GM13977 (cell line): ENCODE data around the gene ATP8B4.

Source experiments
- DNase-seq: peaks from one replicate; pipeline ENCODE4 v3.0.0; 2012; ENCODE audit warnings: low spot score
- in situ Hi-C: fragments of 300-500 bp; cut with MboI; formaldehyde crosslinking; loops from one replicate; pipeline ENCODE4 v1.12.0; 2022; ENCODE audit warnings: low sequenced_read_pairs, low pct_unique_long_range_greater_than_20kb, mixed read lengths, inconsistent platforms; ENCODE audit not compliant: unreplicated experiment
- TF ChIP-seq, protein P1 (sequence below): IDR thresholded peaks from 2 replicates; pipeline ENCODE4 v1.5.1; 2012; ENCODE audit warnings: mild to moderate bottlenecking, control low read depth; ENCODE audit not compliant: insufficient read depth; ENCODE audit errors: extremely low read depth, missing control alignments

Gene ATP8B4

DNA sequence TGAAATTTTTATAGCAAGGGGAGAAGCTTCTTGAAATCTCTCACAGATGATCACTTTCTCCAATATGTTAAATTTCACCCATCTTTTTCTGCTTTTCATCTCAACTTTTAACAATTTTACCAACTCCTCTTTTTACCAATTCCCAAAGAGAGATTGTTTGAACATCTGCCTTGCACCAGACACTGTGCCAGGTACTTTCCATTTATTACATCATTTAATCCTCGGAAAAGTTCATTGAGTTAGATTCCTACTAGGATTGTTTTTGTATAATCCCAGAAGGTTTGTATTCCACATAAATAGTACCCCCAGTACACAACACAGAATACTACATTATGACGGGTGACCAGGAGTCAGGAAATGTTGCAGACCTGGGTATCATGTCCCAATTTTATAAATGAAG is 74.1 kb downstream of the ATP8B4 start:
- in situ Hi-C loops = no loop called here
- TF ChIP-seq, protein P1, sequence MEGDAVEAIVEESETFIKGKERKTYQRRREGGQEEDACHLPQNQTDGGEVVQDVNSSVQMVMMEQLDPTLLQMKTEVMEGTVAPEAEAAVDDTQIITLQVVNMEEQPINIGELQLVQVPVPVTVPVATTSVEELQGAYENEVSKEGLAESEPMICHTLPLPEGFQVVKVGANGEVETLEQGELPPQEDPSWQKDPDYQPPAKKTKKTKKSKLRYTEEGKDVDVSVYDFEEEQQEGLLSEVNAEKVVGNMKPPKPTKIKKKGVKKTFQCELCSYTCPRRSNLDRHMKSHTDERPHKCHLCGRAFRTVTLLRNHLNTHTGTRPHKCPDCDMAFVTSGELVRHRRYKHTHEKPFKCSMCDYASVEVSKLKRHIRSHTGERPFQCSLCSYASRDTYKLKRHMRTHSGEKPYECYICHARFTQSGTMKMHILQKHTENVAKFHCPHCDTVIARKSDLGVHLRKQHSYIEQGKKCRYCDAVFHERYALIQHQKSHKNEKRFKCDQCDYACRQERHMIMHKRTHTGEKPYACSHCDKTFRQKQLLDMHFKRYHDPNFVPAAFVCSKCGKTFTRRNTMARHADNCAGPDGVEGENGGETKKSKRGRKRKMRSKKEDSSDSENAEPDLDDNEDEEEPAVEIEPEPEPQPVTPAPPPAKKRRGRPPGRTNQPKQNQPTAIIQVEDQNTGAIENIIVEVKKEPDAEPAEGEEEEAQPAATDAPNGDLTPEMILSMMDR = no peak

DNA sequence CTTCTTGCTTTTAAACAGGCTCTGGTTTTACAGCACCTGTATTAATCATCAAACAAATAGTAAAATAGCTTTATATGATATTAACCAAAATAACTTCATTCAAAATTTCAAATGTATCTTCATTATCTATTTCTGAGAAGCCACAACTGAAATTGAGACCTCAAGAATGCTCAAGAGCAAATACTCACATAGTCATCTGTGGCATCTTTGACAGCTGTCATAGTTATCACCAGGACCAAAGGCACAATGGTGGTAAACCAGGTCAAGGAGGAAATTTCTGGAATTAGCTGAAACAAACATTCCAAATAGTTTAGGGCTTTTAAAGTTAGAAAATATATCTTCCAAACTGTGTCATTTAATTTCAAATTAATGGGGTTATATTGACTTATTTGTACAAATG is 74.6 kb downstream of the ATP8B4 start:
- in situ Hi-C loops = no loop called here
- TF ChIP-seq, protein P1 = no peak
- no peak for DNase-seq

More for the DNA sequence above, 74.1 kb downstream of the ATP8B4 start:
- no peak for DNase-seq

DNA sequence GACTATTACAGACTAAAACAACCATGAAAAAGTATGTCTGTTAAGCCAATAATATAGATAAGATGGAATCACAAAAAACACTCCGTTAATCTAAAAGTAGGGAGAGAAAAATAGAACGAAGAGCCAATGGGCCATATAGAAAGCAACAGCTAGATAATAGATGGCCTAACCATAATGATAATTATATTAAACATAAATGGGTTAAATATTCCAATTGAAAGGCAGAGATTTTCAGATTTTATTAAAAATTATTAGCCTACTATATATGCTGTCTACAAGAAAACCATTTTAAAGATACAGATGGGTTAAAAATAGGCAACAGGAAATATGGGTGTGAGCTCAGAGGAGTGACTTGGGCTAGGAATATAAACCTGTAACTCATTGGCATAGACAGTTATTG is 76.3 kb downstream of the ATP8B4 start:
- no peak for DNase-seq
- in situ Hi-C loops = no loop called here
- TF ChIP-seq, protein P1 = no peak

DNA sequence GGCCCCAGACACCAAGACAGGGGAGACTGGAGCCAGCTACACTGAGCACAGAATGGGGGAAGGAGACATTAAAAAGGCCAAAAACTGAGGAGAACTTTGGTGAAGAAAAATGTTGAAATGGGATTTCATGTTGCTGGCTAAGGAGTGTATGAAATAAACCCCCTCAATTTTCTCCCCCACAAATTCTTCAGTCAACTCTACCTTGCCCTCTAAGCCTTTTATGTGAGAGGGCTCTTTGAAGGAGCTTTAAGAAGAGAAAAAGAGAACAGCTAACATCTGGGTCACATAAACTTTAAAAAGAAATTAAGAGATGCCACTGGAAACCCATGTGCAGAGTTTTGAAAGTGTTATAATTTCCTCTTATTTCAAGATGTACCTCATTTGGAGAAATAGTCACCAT is 88.6 kb downstream of the ATP8B4 start:
- in situ Hi-C loops = no loop called here
- no peak for DNase-seq
- TF ChIP-seq, protein P1 = no peak

DNA sequence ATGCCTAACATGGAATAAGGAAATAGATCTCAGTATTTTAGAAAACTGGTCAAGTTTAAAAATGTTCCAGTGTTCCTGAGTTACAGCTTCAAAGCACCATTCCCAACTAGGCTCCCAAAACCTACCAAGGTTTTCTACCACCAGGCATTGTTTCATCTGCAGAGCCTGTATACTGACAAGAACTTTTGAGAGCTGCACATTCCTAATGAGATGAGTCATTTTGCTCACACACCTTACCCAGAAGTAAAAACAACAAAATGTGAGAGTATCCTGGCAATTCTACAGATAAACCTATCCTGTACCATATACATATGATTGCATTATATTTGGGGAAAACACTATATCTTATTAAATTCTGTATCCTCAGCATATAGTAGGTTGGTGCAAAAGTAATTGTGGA is 90.7 kb downstream of the ATP8B4 start:
- DNase-seq = no peak
- TF ChIP-seq, protein P1 = no peak
- in situ Hi-C loops = no loop called here

DNA sequence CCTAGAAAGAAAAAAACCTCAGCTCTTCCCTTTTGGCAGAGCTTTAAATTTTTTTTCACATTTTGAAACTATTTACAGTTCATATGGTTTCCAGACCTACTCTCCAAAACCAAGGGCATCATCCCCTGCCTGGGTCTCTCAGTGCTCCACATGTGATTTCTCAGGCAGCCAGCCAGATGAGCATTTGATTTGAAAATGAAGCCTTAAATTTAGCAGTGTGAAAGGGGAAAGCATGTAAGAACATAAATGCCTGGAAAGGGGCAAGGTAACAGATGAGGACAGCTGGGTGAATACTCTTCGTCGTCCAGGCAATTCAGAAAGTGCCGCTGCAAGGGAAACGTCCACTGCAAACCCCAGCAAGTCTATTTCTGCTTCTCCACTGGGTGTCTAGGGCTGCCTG is 94.8 kb downstream of the ATP8B4 start:
- TF ChIP-seq, protein P1 = no peak
- in situ Hi-C loops = loop anchor here (25.0 kb wide), 1 partner anchor 787 kb away; no protein-coding TSS in a partner anchor
- DNase-seq = no peak

DNA sequence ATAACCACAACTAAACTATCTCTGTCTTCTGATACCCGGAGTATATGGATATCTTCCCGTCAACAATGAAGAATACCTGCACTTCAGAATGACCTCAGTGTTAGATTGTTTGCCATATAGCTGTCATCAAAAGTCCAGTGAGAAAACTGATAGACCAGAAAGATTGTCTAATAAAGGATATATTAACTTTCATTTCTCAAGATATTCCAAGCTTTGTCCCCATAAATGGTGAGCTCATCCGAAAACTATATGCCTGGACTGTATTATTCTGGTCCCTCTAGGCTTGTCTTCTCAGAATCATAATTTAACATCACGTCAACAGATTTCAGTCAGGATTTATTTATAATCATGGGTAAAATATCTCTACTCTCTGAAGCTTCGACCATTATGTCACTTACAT is 100.5 kb downstream of the ATP8B4 start:
- in situ Hi-C loops = loop anchor here (25.0 kb wide), 1 partner anchor 781 kb away; no protein-coding TSS in a partner anchor
- TF ChIP-seq, protein P1 = no peak
- no peak for DNase-seq
